Right lobe of liver (tissue), 6 donors: Measurements from ENCODE around the gene SERHL2. TPM values are rescaled to one million over a fixed set of nuclear protein-coding genes. Genes with fewer than 3 reads are reported as not detected.

ENCODE experiments used
- ATAC-seq, 4 donors: fragments of 200-7000 bp; cut with Tn5 transposase; one replicate each; pipeline ENCODE4 v1.9.1; 2020; ENCODE audit warnings: mild to moderate bottlenecking in 4 of 4, moderate library complexity in 4 of 4
- DNase-seq, 3 donors: peaks; one replicate each; pipeline ENCODE4 v3.0.0-alpha.2; 2020
- H3K27ac ChIP-seq, 3 donors: fragments of 200-600 bp; one replicate each; pipeline ENCODE4 v1.8.0; 2022
- H3K27me3 ChIP-seq, 2 donors: fragments of 200-600 bp; one replicate each; pipeline ENCODE4 v1.8.0; 2022
- H3K36me3 ChIP-seq, 4 donors: fragments of 200-600 bp; sonication (generic) in 1 of 4; one replicate each; pipeline versions ENCODE4 v1.5.1 to v1.8.0; 2017 to 2022; ENCODE audit warnings: control low read depth in 1 of 4
- H3K4me1 ChIP-seq, 4 donors: fragments of 200-600 bp; sonication (generic) in 1 of 4; one replicate each; pipeline versions ENCODE4 v1.5.1 to v1.8.0; 2017 to 2022; ENCODE audit warnings: control low read depth in 1 of 4
- H3K4me3 ChIP-seq, 3 donors: fragments of 200-600 bp; one replicate each; pipeline ENCODE4 v1.8.0; 2022
- H3K9me3 ChIP-seq, 4 donors: fragments of 200-600 bp; sonication (generic) in 1 of 4; one replicate each; pipeline versions ENCODE4 v1.5.1 to v1.8.0; 2017 to 2022; ENCODE audit warnings: control low read depth in 1 of 4
- CTCF ChIP-seq, 4 donors: fragments of 200-600 bp in 3 of 4; fragments of 450-650 bp in 1 of 4; IDR thresholded peaks; one replicate each; pipeline versions ENCODE4 v1.5.1 to v1.8.0; 2016 to 2022; ENCODE audit warnings: antibody characterized with exemption in 4 of 4, mild to moderate bottlenecking in 2 of 4
- POLR2A ChIP-seq: fragments of 450-650 bp; IDR thresholded peaks from one replicate; pipeline ENCODE4 v1.6.1; 2017; ENCODE audit warnings: antibody characterized with exemption, mild to moderate bottlenecking
- WGBS: methylation state at CpG from one replicate; pipeline ENCODE4 v1.1.6; 2018; ENCODE audit warnings: low coverage, low lambda C conversion rate; ENCODE audit not compliant: insufficient coverage; ENCODE audit errors: missing lambda C conversion rate; 5-methylcytosine and 5-hydroxymethylcytosine counted together
- intact Hi-C, 2 donors: fragments of 100-400 bp; cut with DNase I; formaldehyde crosslinking; loops; one replicate each; pipeline versions ENCODE4 v1.11.2 to v1.14.1; 2022
- total RNA-seq, 6 experiments: library from RNA; depleted of rRNA in 2 of 6; stranded (reverse); fragments of >200 nt in 2 of 6; fragmentation: NEBNext Ultra II Directional in 3 of 6; extraction: Animal tissue kit (Norgen Biotek cat#: 25700) in 3 of 6; gene quantifications; one replicate each; pipeline versions ENCODE4 v1.1.0 to v1.2.4, GENCODE V29; 2016 to 2023
- donor health status: DM: no; HTN: yes; CAD: no.
- donor health status: DM: no; HTN: no; CAD: no.
- donor health status: DM: no; HTN: no; CAD: no.
- donor health status: DM: no; HTN: yes; CAD: no.
- donor health status: DM: no; HTN: yes; CAD: no.

Gene SERHL2
- total RNA-seq, 6 experiments from 2014 or later = 0.29 to 2.9 (median 0.80) TPM

DNA sequence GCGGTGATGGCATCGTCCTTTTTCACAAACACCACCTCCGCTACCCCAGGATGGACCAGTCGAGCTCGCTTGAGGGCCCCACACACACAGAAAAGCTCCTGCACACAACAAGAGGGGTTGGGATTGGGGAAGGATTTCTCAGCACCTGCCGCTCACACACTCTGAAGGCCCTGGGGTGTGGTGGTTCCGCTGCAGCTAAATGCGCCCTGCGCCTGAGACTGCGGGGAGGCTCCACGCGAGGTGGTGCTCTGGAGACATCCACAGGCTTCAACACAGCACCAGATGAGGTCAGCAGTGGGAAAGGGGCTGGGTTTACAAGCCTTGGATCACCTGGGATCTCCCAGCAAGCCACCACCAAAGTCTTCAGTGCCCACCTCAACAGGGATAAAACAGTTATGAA lies 38.2 kb downstream of the SERHL2 start:
- TF ChIP-seq POLR2A (no peak), CTCF (IDR thresholded peaks at IDR 0.05) (no peak)
- WGBS = 100% methylated on average over 1 of the region's 12 CpGs
- Histone ChIP-seq H3K4me3 (no peak overlapping the region), H3K4me1 (no peaks in the 10 kb centered on the region), H3K9me3 (no peaks in the 10 kb centered on the region), H3K36me3 (peaks cover 0 to 86% (median 36%) of the 10 kb centered on the region in 4 donors), H3K27me3 (no peaks in the 10 kb centered on the region), H3K27ac (no peak overlapping the region)
- intact Hi-C loops = no loop called here
- ATAC-seq = no peak
- no peak for DNase-seq

GRCh38 chr22:42595434-42595833 lies 41.7 kb downstream of the SERHL2 start:
- no peak for TF ChIP-seq POLR2A
- TF ChIP-seq CTCF (IDR thresholded peaks at IDR 0.05) = no peak
- intact Hi-C loops = no loop called here
- H3K9me3 ChIP-seq = no peaks in the 10 kb centered on the region
- ATAC-seq (no peak), DNase-seq (no peak)
- H3K27me3 ChIP-seq = no peaks in the 10 kb centered on the region
- no peak overlapping the region for H3K27ac ChIP-seq
- 100% methylated on average over 1 of the region's 3 CpGs for WGBS
- no peaks in the 10 kb centered on the region for H3K4me1 ChIP-seq
- peaks cover 0 to 99% (median 46%) of the 10 kb centered on the region in 4 donors for H3K36me3 ChIP-seq
- no peak overlapping the region for H3K4me3 ChIP-seq

GRCh38 chr22:42596336-42596735 lies 42.6 kb downstream of the SERHL2 start:
- no peak overlapping the region for H3K27ac ChIP-seq
- no peak overlapping the region for H3K4me3 ChIP-seq
- H3K9me3 ChIP-seq = no peaks in the 10 kb centered on the region
- H3K36me3 ChIP-seq = peaks cover 0 to 99% (median 45%) of the 10 kb centered on the region in 4 donors
- no peaks in the 10 kb centered on the region for H3K4me1 ChIP-seq
- TF ChIP-seq POLR2A = no peak
- WGBS = no CpG with 5 or more reads among the region's 5 CpGs
- ATAC-seq (no peak), DNase-seq (no peak)
- intact Hi-C loops = no loop called here
- H3K27me3 ChIP-seq = no peaks in the 10 kb centered on the region

GRCh38 chr22:42596863-42597530 lies 43.2 kb downstream of the SERHL2 start:
- no peak for ATAC-seq
- intact Hi-C loops = no loop called here

More at GRCh38 chr22:42596863-42597530, 43.2 kb downstream of the SERHL2 start:
- no peak for DNase-seq
- 92% methylated on average over 8 of the region's 11 CpGs for WGBS
- H3K4me3 ChIP-seq = no peak overlapping the region
- no peaks in the 10 kb centered on the region for H3K27me3 ChIP-seq
- H3K9me3 ChIP-seq = no peaks in the 10 kb centered on the region
- peaks cover 0 to 3% (median 1%) of the 10 kb centered on the region in 4 donors for H3K4me1 ChIP-seq
- no peak for TF ChIP-seq CTCF (IDR thresholded peaks at IDR 0.05)
- no peak for TF ChIP-seq POLR2A
- peaks cover 0 to 98% (median 47%) of the 10 kb centered on the region in 4 donors for H3K36me3 ChIP-seq
- H3K27ac ChIP-seq = no peak overlapping the region
